Caki2 (cell line): ENCODE measurements around the gene PSKH1. TPM values are rescaled to one million over a fixed set of nuclear protein-coding genes. Genes with fewer than 3 reads are reported as not detected.

Experiments
- total RNA-seq: library from RNA; depleted of rRNA; stranded (reverse); fragments of >200 nt; shearing (Covaris generic); gene quantifications from 2 replicates; pipeline ENCODE4 v1.2.3, GENCODE V29; 2014; ENCODE audit warnings: low replicate concordance; rRNA removed

PSKH1 gene
- total RNA-seq, 1 experiment from 2014 or later, result 25.9 TPM

Other genes starting within 250 kb of the PSKH1 start
- gene CARMIL2, start 248.1 kb upstream of the PSKH1 start, total RNA-seq, result 1.1 TPM in 1 of 2 replicates, not detected in the other
- gene ACD, start 233.0 kb upstream of the PSKH1 start, total RNA-seq, result 20.7 and 33.9 TPM in 2 replicates
- 5.3 and 7.2 TPM in 2 replicates for gene PARD6A, start 232.3 kb upstream of the PSKH1 start, total RNA-seq
- 0.47 TPM in 1 of 2 replicates, not detected in the other for gene ENKD1, start 226.5 kb upstream of the PSKH1 start, total RNA-seq
- not detected in 2 replicates for gene C16orf86, start 226.4 kb upstream of the PSKH1 start, total RNA-seq
- 13.5 and 15.7 TPM in 2 replicates for gene GFOD2, start 173.9 kb upstream of the PSKH1 start, total RNA-seq
- gene RANBP10, start 86.7 kb upstream of the PSKH1 start, total RNA-seq, result 2.9 and 3.7 TPM in 2 replicates
- 0.20 and 0.38 TPM in 2 replicates for gene TSNAXIP1, start 86.4 kb upstream of the PSKH1 start, total RNA-seq
- gene THAP11, start 50.9 kb upstream of the PSKH1 start, total RNA-seq, result 42.3 and 56.6 TPM in 2 replicates
- 240 and 242 TPM in 2 replicates for gene NUTF2, start 46.3 kb upstream of the PSKH1 start, total RNA-seq
- gene CENPT, start 45.6 kb upstream of the PSKH1 start, total RNA-seq, result 14.4 and 24.4 TPM in 2 replicates
- 43.7 and 46.6 TPM in 2 replicates for gene EDC4, start 20.2 kb upstream of the PSKH1 start, total RNA-seq
- gene NRN1L, start 8.4 kb upstream of the PSKH1 start, total RNA-seq, result 0.84 and 23.3 TPM in 2 replicates
- gene CTRL, start 38.6 kb downstream of the PSKH1 start, total RNA-seq, result 1.1 TPM in 1 of 2 replicates, not detected in the other
- gene PSMB10, start 43.6 kb downstream of the PSKH1 start, total RNA-seq, result 28.8 and 62.9 TPM in 2 replicates
- 1.7 and 4.6 TPM in 2 replicates for gene LCAT, start 50.9 kb downstream of the PSKH1 start, total RNA-seq
- gene SLC12A4, start 75.4 kb downstream of the PSKH1 start, total RNA-seq, result 19.8 and 49.8 TPM in 2 replicates
- not detected in 2 replicates for gene DPEP3, start 87.2 kb downstream of the PSKH1 start, total RNA-seq
- gene DPEP2, start 106.2 kb downstream of the PSKH1 start, total RNA-seq, result not detected in 2 replicates
- gene DPEP2NB, start 122.7 kb downstream of the PSKH1 start, total RNA-seq, result not detected in 2 replicates
- 21.6 and 28.9 TPM in 2 replicates for gene DDX28, start 130.0 kb downstream of the PSKH1 start, total RNA-seq
- 17.5 and 29.2 TPM in 2 replicates for gene DUS2, start 130.0 kb downstream of the PSKH1 start, total RNA-seq
- gene NFATC3, start 192.1 kb downstream of the PSKH1 start, total RNA-seq, result 15.9 and 20.6 TPM in 2 replicates